GM23248 (cell line): Measurements from ENCODE around the gene USP2.

Experiments used
- EZH2 ChIP-seq: fragments of 200-600 bp; sonication (generic); IDR thresholded peaks from 2 replicates; pipeline ENCODE4 v1.6.1; 2018; ENCODE audit warnings: antibody characterized with exemption, mild to moderate bottlenecking; ENCODE audit not compliant: insufficient read depth, poor library complexity, severe bottlenecking
- EZH2phosphoT487 ChIP-seq: fragments of 200-600 bp; sonication (generic); IDR thresholded peaks from 2 replicates; pipeline ENCODE4 v1.6.1; 2018; ENCODE audit warnings: antibody characterized with exemption, moderate library complexity, mild to moderate bottlenecking, low read depth; ENCODE audit not compliant: insufficient read depth

DNA sequence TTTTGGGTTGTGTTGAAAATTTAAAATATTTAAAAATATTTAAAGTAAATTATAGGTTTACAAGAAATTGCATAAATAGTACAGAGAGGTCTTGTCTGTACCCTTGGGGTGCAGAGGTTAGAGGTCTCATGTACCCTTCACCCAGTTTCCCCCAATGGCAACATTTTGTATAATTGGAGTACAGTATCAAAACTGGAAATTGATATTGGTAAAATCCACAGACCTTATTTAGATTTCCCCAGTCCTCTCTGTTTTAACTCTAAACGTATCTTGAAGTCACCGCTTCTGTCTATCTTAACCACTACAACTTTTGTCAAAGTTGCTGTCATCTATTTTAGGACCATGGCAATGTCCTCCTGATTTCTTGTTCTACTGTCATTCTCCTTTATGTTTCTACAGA, 30.6 kb upstream of the USP2 start:
- TF ChIP-seq EZH2, result no peak
- no peak for TF ChIP-seq EZH2phosphoT487
